HG02571 (cell line): ENCODE data around the gene SLC4A5.

Experiments used
- ATAC-seq: cut with Tn5 transposase; IDR thresholded peaks from one replicate; pipeline ENCODE4 v1.9.1; 2021; ENCODE audit warnings: mild to moderate bottlenecking, moderate library complexity; ENCODE audit not compliant: unreplicated experiment

SLC4A5 gene

DNA sequence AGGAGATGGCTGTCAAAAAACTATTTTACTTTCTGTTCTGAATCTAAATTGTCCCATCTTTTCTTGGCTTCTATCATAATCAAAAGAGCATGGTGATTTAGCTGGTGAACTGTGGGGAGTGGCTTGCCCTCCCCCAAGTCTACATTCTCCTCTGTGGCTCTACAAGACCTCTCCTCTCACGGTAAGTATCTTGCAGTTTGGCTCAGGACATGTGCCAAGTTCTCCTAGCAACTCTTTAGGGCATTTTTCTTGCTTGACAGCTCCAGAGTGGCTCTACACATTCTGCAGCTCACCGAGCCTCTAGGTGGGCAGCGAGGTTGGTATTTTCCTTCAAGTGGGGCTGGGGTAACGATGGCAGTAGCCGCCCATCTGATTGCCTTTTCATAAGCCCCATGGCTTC, 29.1 kb downstream of the SLC4A5 start:
- ATAC-seq = no peak

- no peak for ATAC-seq
Measured at GRCh38 chr2:74313497-74313896, 29.7 kb downstream of the SLC4A5 start.

- ATAC-seq = no peak
Measured at GRCh38 chr2:74312913-74313312, 30.3 kb downstream of the SLC4A5 start.

DNA sequence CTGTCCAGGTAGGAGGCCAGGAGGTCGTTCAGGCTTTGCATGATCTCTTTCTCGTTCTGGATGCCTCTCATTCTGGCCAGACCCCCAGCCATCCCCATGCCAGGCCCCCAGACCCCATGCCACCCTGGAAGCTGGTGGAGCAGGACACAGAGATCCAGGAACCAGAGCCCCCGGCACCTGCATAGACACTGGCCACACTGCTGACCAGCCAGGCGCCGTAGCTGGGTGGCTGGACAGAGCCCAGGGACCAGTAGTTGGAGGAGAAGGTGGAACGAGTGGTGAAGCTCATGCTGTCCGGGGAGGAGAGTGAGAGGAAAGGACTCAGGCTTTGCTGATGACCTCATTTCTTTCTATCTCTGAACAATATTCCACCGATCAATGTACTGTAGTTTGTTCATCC, 35.5 kb downstream of the SLC4A5 start:
- no peak for ATAC-seq

GRCh38 chr2:74304332-74305148, 38.7 kb downstream of the SLC4A5 start:
- ATAC-seq = no peak

DNA sequence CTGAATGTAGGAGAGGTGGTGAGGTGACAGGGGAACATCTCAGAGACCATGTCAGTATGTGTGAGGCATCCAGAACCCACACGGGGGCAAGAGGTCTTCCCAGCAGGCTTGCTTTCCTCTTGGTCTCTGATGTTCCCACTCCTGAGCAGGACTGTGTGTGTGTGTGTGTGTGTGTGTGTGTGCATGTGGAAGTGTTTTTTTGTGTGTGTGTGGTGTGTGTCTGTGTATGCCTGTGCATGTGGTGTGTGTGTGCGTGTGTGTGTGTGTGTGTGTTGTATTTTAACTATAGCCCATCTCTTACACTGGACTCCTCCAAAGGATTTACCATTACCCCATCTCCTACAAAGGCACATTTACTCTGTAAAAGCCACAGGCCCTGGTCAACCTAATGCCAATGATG, 40.4 kb downstream of the SLC4A5 start:
- ATAC-seq = no peak

DNA sequence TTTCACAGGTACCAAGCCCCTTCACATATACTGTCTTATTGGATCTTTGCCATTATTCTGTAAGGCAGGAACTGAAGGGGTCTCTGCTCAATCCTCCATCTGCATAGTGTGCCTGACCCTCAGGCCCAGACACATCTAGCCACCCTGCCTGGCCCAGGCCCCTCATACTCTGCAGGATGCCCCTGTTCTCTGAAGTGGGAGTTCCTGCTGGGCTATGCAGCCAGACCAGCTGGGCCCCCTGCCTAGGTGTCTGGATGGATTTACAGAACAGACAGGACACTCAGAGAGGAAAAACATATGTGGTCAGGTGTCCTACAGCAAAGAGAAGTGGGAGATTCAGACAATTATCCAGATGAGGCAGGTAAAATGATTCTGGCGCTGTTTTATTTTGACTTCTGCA, 42.0 kb downstream of the SLC4A5 start:
- ATAC-seq = no peak

DNA sequence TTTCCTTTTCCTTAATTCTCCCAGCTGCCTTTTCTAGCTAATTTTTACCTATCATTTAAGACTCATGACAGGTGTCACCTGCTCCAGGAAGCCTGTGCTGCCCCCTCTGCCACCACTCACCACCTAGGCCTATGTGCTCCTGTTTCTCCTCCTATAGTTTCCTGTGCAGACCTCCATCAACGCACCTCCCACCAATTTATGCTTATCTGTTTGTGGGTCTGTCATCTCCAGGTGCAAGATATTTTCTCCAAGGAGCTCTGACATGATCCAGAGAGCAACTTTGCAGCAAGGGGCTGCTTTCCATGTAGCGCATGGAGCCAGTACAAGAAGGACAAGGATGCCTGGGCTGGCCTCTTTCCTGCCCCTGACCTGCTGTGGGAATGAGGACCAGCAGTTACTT, 42.7 kb downstream of the SLC4A5 start:
- ATAC-seq = no peak

GRCh38 chr2:74297950-74298349, 45.3 kb downstream of the SLC4A5 start:
- ATAC-seq = no peak

GRCh38 chr2:74297391-74297790, 45.8 kb downstream of the SLC4A5 start:
- ATAC-seq = no peak

DNA sequence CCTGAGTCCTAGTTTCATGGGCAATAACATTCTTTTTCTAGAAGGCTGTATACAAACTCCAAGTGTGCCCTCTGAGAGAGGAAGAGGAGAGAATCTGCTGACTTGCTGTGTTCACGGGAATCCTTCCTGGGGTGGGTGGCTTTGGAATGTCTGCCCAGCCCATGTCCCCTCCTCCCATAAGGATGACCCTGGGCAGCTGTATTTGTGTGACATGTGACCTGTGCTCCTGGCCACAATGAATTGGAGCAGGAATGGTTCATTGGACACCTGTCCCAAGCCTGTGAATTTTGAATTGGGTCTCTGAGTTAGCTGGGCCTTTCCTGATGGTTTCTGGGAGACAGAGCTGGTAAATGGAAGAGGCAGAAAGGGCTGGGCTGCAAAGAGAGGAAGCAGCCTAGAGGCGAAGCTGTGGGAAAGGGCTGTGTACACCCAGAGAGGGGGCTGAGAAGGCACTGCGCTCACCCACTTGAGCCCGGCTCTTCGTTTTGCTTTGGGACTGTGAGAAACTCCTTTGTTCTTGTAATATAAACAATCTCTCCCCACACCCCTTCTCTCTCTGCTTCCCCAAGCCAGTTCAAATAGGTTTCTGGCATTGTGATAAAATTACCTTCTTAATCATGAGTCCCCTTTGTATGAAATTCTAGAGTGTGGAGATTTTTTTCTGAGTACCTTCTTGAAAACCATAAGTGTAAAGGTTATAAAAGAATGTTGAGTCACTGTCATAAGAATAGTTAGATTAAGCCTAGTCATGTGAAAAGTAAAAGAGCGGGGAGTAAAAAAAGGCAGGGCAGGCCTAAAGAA, 49.8 kb downstream of the SLC4A5 start:
- ATAC-seq = no peak

DNA sequence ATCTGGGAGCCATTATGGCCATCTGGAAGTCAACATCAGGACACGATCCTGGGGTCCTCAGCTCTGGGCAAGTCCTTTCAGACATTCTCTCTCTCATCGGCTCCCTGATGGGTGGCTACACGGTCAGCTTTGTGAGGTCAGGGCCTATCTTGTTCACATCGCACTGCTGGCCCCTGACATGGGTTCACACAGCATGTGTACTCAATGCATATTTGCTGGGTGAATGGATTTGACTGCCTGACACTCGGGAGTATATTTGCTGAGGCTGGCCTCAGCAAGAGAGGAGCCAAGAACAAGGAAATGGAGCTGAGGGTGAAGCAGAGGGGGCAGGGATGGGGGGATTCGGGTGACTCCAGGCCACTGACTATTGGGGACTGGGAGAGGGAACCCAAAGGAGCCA, 50.5 kb downstream of the SLC4A5 start:
- ATAC-seq = no peak

DNA sequence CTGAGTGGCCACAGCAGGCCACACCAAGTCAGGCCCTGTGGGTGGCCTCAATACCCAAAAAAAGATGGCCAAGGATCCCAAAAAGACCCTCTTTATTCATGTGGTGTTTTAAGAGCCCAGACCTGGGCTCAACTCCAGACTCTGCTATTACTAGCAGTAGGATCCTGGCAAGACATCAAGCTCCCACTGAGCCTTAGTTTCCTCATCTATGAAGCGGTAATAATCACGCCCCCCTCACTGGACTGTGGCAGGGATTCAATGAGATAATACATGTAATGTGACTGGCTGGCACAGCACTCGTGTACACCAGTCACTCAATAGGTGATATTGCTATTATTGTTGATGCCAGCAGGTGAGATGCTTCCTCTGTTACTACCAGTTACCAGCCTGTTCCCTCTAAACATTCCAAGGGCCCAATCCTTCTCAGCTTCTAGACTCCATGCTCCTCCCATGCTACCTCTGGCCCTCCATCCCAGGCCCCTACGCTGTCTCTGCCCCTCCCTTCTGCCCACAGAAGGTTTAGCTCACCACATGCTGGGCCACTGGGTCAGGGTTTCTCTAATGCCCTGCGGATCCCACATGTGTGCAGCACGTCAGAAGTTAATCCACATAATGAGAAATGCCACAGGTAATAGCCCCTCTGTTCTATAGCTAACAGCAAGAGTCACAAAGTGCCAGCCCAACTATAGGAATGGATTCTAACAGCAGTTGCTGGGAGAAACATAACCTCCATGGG, 51.2 kb downstream of the SLC4A5 start:
- ATAC-seq = no peak

GRCh38 chr2:74291218-74291544, 52.0 kb downstream of the SLC4A5 start:
- ATAC-seq = no peak

DNA sequence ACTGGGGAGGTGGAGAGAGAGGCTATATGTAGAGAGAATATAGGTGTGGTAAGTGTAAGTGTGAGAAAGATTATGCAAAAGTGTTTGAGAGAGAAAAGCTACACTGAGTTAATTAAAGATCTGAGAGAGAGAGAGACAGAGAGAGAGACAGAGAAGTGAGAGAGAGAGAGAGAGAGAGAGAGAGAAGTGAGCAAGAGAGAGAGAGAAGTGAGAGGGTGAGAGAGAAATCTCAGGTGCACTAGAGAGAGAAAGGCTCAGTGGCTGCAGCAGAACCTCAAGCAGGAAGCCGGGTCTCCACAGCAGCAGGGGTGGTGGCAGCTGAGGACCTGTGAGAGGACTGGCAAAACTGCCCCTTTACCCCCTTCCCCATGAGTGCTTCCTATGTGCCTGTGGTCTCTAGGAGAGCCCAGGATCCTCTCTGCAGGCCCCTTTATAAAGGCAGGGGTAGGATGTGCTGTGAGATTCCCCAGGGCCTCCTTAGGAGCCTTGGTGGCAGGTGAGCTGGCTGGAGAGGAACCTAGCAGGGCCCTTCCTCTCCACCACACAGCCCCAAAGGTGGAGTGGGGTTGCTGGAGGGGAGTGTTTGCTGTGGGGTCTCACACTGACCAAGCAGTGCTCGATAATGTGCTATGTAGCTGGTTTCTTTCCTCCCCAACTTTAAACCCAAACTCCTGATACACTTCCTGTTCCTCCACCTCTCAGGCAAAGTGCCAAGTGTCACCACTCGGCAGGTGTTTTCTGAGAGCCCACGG, 52.6 kb downstream of the SLC4A5 start:
- ATAC-seq = no peak

- ATAC-seq = no peak
Measured at GRCh38 chr2:74290066-74290465, 53.1 kb downstream of the SLC4A5 start.

GRCh38 chr2:74286725-74287124, 56.5 kb downstream of the SLC4A5 start:
- ATAC-seq = no peak

- no peak for ATAC-seq
Measured at GRCh38 chr2:74281141-74281975, 61.9 kb downstream of the SLC4A5 start.

DNA sequence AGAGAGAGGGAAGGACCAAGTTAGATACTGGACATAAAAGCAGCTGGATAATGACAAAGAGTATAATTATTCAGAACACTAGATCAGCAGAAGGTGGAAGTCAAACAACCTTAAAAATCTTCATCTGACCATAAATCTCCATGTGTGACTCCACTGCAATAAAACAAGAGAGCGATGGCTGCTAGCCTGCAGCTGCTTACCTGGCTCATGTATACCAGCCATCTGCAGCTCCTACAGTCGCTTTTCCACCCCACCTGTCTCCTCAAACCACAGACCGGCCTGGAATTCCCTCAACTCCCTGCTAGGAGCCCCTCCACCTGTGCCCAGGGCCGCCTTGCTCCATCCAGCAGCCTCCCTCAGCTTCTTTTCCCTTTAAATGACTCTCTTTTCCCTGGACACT, 64.5 kb downstream of the SLC4A5 start:
- ATAC-seq = no peak

- no peak for ATAC-seq
Measured at GRCh38 chr2:74278176-74278575, 65.0 kb downstream of the SLC4A5 start.
